Heart right ventricle (tissue), 16 donors: ENCODE data around the gene TRIM66. TPM values are rescaled to one million over a fixed set of nuclear protein-coding genes. Genes with fewer than 3 reads are reported as not detected.

Experiments
- ATAC-seq, 8 donors: fragments of 200-7000 bp; cut with Tn5 transposase; one replicate each; pipeline ENCODE4 v1.9.1; 2020; ENCODE audit warnings: mild to moderate bottlenecking in 8 of 8, moderate library complexity in 8 of 8, moderate number of reproducible peaks in 1 of 8
- DNase-seq, 2 donors: peaks; one replicate each; pipeline ENCODE4 v3.0.0-alpha.2; 2020
- H3K27ac ChIP-seq, 10 donors: fragments of 200-600 bp; sonication (generic) in 2 of 10; one replicate each; pipeline versions ENCODE4 v1.5.0 to v1.8.0; 2020 to 2022; ENCODE audit warnings: mild to moderate bottlenecking in 3 of 10
- H3K27me3 ChIP-seq, 7 donors: fragments of 200-600 bp; one replicate each; pipeline ENCODE4 v1.8.0; 2021 to 2022; ENCODE audit warnings: mild to moderate bottlenecking in 2 of 7
- H3K36me3 ChIP-seq, 9 donors: fragments of 200-600 bp; sonication (generic) in 1 of 9; one replicate each; pipeline versions ENCODE4 v1.5.0 to v1.8.0; 2020 to 2022; ENCODE audit warnings: mild to moderate bottlenecking in 2 of 9
- H3K4me1 ChIP-seq, 9 donors: fragments of 200-600 bp; sonication (generic) in 1 of 9; one replicate each; pipeline versions ENCODE4 v1.5.0 to v1.8.0; 2020 to 2022; ENCODE audit warnings: mild to moderate bottlenecking in 4 of 9
- H3K4me3 ChIP-seq, 10 donors: fragments of 200-600 bp; sonication (generic) in 2 of 10; one replicate each; pipeline versions ENCODE4 v1.5.0 to v1.8.0; 2020 to 2022; ENCODE audit warnings: mild to moderate bottlenecking in 7 of 10, moderate library complexity in 2 of 10
- H3K9me3 ChIP-seq, 11 donors: fragments of 200-600 bp in 10 of 11; sonication (generic) in 2 of 11; one replicate each; pipeline versions ENCODE4 v1.5.0 to v1.8.0; 2013 to 2022; ENCODE audit warnings: mild to moderate bottlenecking in 2 of 11, control low read depth in 1 of 11, moderate library complexity in 1 of 11
- WGBS, 2 donors: extraction: QIAGEN DNeasy Blood & Tissue Kit; methylation state at CpG; one replicate each; pipeline ENCODE4 v1.1.7; 2013; ENCODE audit warnings: inconsistent platforms in 1 of 2; 5-methylcytosine and 5-hydroxymethylcytosine counted together
- intact Hi-C, 10 donors: fragments of 100-400 bp; cut with DNase I; formaldehyde crosslinking; loops; one replicate each; pipeline versions ENCODE4 v1.11.1 to v1.14.2; 2022
- polyA plus RNA-seq, 2 donors: library from polyadenylated mRNA; stranded (reverse); fragments of 200-250 nt; gene quantifications; one replicate each; pipeline ENCODE4 v1.2.3, GENCODE V29; 2013
- total RNA-seq, 10 donors: library from RNA; stranded (reverse); fragmentation: NEBNext Ultra II Directional in 3 of 10; extraction: Animal tissue kit (Norgen Biotek cat#: 25700) in 3 of 10; gene quantifications; one replicate each; pipeline versions ENCODE4 v1.2.1 to v1.2.4, GENCODE V29; 2021 to 2023
- TF ChIP-seq, protein P1 (sequence below), 9 donors: fragments of 200-600 bp; sonication (generic) in 2 of 9; IDR thresholded peaks; one replicate each; pipeline versions ENCODE4 v1.5.0 to v1.8.0; 2021 to 2022; ENCODE audit warnings: antibody characterized with exemption in 9 of 9, mild to moderate bottlenecking in 5 of 9, moderate library complexity in 1 of 9
- donor health status: Arrhythmogenic right ventricular cardiomyopathy.
- donor health status: ischemic (EF 13 %, LVEDD 7.1; RV severe dilation, severe dysfunction).
- donor health status: healthy with polysubstance abuse.
- donor health status: DM: no; HTN: yes; CAD: no.
- donor health status: DM: no; HTN: no; CAD: no.
- donor health status: ischemic (EF 25% LVEDD 6.9; RV normal size, moderate dysfunction).
- donor health status: ischemic (EF 25% LVEDD 5.7; RV mildly dilated, moderate dysfunction).
- donor health status: healthy.
- donor health status: DM: yes; HTN: yes; CAD: no.
- donor health status: Ischemic cardiomyopathy.
- donor health status: ischemic (EF 35%, LVEDD 5.7; RV mildly dilated, moderate dysfunction).
- donor health status: nonischemic (EF 11% LVEDD 7.7; RV severe dilation, severe dysfunction).
- donor health status: DM: yes; HTN: yes; CAD: no.
- donor health status: PGD.
- donor health status: ischemic (EF 29% LVEDD 5.4; RV normal size, mild dysfunction).
- donor health status: nonischemic (EF 23%, LVEDD 6.1; RV moderate dilation, normal function).

The TRIM66 gene
- total and polyA plus RNA-seq, 12 donors: 0.33 to 7.4 (median 2.8) TPM

DNA sequence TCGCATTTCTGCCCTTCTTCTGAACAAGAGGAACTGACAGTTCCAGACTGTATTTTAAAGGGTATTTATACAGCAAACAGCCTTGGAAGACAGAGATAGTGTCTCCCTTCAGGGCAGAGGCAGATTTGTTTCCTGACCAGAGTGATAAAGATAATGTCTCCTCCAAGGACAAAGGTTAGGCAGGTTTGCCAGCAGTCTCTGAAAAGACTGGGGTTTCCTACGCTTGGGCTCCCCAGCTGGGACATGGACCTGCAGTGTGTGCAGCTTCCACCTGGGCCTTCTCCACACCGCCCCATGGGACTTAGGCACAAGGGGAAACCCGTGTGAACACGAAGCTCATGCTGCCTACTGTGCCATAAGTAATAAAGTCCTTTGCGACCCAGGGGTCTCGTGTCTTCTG is 42.2 kb upstream of the TRIM66 start:
- Histone ChIP-seq H3K9me3 (no peaks in the 10 kb centered on the region), H3K4me1 (peaks cover 18 to 79% (median 57%) of the 10 kb centered on the region in 9 donors), H3K27ac (peak overlapping the region in 1 of 10 donors; percentile 10), H3K36me3 (peaks cover 0 to 47% (median 3%) of the 10 kb centered on the region in 9 donors), H3K4me3 (no peak overlapping the region), H3K27me3 (no peaks in the 10 kb centered on the region)
- TF ChIP-seq, protein P1, sequence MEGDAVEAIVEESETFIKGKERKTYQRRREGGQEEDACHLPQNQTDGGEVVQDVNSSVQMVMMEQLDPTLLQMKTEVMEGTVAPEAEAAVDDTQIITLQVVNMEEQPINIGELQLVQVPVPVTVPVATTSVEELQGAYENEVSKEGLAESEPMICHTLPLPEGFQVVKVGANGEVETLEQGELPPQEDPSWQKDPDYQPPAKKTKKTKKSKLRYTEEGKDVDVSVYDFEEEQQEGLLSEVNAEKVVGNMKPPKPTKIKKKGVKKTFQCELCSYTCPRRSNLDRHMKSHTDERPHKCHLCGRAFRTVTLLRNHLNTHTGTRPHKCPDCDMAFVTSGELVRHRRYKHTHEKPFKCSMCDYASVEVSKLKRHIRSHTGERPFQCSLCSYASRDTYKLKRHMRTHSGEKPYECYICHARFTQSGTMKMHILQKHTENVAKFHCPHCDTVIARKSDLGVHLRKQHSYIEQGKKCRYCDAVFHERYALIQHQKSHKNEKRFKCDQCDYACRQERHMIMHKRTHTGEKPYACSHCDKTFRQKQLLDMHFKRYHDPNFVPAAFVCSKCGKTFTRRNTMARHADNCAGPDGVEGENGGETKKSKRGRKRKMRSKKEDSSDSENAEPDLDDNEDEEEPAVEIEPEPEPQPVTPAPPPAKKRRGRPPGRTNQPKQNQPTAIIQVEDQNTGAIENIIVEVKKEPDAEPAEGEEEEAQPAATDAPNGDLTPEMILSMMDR (IDR thresholded peaks at IDR 0.05): no peak
- intact Hi-C loops: loop anchor here in 1 of 10 donors (5.0 kb wide), 1 partner anchor 43 kb away; no protein-coding TSS in a partner anchor
- DNase-seq (no peak), ATAC-seq (no peak)
- 89 to 95% methylated on average over 7 of the region's 7 CpGs for whole genome bisulfite sequencing, 2 donors

DNA sequence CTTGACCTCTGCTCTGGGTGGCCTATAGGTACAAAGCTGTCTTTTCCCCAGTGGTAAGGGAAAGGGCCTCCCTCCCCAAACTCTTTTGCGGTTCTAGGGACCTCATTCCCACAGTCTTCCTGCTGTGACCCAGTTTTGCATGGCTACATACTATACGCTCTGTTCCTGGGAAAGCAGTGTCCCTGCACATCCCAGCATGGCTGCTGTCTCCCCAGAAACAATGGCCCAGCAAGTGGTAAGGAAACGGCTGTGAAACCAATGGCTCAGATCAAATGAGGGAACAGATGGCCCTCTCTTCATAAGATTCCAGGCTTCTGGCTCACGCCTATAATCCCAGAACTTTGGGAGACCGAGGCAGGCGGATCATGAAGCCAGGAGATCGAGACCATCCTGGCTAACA is 41.2 kb upstream of the TRIM66 start:
- peaks cover 0 to 41% (median 3%) of the 10 kb centered on the region in 9 donors for H3K36me3 ChIP-seq
- peaks cover 23 to 80% (median 62%) of the 10 kb centered on the region in 9 donors for H3K4me1 ChIP-seq
- ATAC-seq (no peak), DNase-seq (no peak)
- no peaks in the 10 kb centered on the region for H3K9me3 ChIP-seq
- intact Hi-C loops: loop anchor here in 1 of 10 donors (5.0 kb wide), 1 partner anchor 44 kb away; no protein-coding TSS in a partner anchor
- H3K27ac ChIP-seq: peak overlapping the region in 1 of 10 donors; percentile 50
- no peaks in the 10 kb centered on the region for H3K27me3 ChIP-seq
- 88 to 91% methylated on average over 7 of the region's 7 CpGs for WGBS, 2 donors
- no peak overlapping the region for H3K4me3 ChIP-seq
- TF ChIP-seq, protein P1 (IDR thresholded peaks at IDR 0.05): no peak

DNA sequence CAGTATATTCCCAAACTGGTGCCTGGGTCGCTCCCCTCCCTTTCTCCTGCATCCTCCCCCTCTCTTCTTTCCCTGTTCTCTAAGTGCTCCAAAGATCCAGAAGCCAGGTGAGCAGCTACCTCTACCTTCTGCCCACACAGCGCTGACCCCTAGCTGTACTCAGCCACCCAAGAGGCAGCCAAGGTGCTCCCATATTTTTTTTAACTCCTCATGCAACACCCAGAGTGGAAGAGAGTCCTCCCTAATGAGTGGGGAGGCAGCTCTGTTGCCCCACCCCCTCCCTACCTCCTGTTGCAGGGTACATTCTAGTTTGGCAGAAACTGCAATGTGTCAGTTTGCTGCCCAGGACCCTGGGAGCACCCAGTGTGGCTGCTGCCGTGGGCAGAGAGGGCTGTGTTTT is 40.3 kb upstream of the TRIM66 start:
- DNase-seq: no peak
- Histone ChIP-seq H3K4me1 (peaks cover 30 to 79% (median 61%) of the 10 kb centered on the region in 9 donors), H3K36me3 (peaks cover 0 to 36% (median 3%) of the 10 kb centered on the region in 9 donors), H3K27me3 (no peaks in the 10 kb centered on the region), H3K4me3 (no peak overlapping the region), H3K27ac (peak overlapping the region in 6 of 10 donors; percentile 15 to 90 (median 52)), H3K9me3 (no peaks in the 10 kb centered on the region)
- intact Hi-C loops: loop anchor here in 1 of 10 donors (5.0 kb wide), 1 partner anchor 44 kb away; no protein-coding TSS in a partner anchor
- no peak for ATAC-seq
- TF ChIP-seq, protein P1 (IDR thresholded peaks at IDR 0.05): no peak
- WGBS, 2 donors: 79 to 85% methylated on average over 3 of the region's 3 CpGs

DNA sequence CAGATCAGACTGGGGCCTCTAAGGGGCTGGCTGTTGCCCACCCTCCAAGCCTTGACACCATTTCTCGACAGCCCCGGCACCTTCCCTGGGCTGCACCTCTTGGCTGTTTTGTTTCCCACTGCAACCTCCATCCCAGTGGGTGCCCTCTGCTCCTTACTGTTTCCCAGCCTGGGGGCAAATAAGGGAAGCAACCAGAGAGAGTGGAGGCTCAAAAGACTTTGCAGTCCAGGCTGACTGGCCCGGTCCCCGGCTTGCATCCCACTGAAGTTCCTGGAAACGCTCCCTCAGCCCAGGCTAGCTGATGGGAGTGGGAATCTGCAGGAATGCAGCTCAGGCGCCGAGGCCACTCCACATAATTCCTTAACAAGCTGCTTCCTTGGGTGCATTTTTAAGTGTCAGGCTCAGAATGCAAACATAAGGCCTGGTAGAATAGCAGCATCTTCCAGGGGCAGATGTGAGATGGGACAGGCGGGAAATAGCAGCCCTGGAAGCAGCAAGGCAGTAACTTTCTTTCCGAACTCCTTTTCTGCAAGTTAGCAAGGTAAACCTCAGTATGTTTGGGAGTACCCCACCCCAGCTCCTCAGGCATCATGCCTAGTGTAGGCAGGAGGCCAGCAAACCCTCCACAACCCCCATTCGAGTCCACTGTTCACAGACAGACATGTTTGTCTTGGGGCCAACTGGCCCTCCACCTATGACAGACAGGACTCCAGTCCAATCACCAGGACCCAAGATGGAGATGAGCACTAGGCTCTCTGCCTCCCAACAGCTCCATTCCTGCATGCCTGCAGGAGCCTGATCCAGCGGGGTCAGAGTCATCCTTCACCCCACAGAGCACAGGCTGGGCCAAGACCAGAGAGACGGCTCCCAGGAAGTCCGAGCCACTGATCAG is 39.4 kb upstream of the TRIM66 start:
- Histone ChIP-seq H3K27me3 (no peaks in the 10 kb centered on the region), H3K27ac (peak overlapping the region in 8 of 10 donors; percentile 13 to 90 (median 85)), H3K4me1 (peaks cover 35 to 79% (median 62%) of the 10 kb centered on the region in 9 donors), H3K9me3 (no peaks in the 10 kb centered on the region), H3K4me3 (no peak overlapping the region), H3K36me3 (peaks cover 0 to 44% (median 8%) of the 10 kb centered on the region in 9 donors)
- DNase-seq: peak in 1 of 2 donors; percentile 29
- 59% methylated on average over 13 of the region's 13 CpGs for WGBS, 2 donors
- TF ChIP-seq, protein P1 (IDR thresholded peaks at IDR 0.05): no peak
- intact Hi-C loops: loop anchor here in 1 of 10 donors (5.0 kb wide), 1 partner anchor 45 kb away; no protein-coding TSS in a partner anchor
- no peak for ATAC-seq
